DOHH2 (cell line): ENCODE measurements around the gene MIS12.

Experiments used
- H3F3A ChIP-seq: fragments of 200-600 bp; sonication (generic), shearing (Covaris generic); 2 replicates; pipeline ENCODE4 v1.6.0; 2016; ENCODE audit warnings: antibody characterized with exemption, mild to moderate bottlenecking; ENCODE audit not compliant: control insufficient read depth, insufficient read depth
- H3K27ac ChIP-seq: fragments of 200-600 bp; sonication (generic); 2 replicates; pipeline ENCODE4 v1.5.1; 2014; ENCODE audit warnings: low read depth, mild to moderate bottlenecking, low read length, moderate library complexity
- H3K27me3 ChIP-seq: fragments of 200-600 bp; sonication (generic); 2 replicates; pipeline ENCODE4 v1.6.1; 2014; ENCODE audit warnings: mild to moderate bottlenecking, low read length, mixed read lengths; ENCODE audit not compliant: control insufficient read depth
- H3K36me3 ChIP-seq: fragments of 200-600 bp; sonication (generic); 2 replicates; pipeline ENCODE4 v1.6.1; 2014; ENCODE audit warnings: mild to moderate bottlenecking, low read length, moderate library complexity, mixed read lengths; ENCODE audit not compliant: control insufficient read depth
- H3K4me1 ChIP-seq: fragments of 200-600 bp; sonication (generic); 2 replicates; pipeline ENCODE4 v1.6.1; 2014; ENCODE audit warnings: mild to moderate bottlenecking, low read length, mixed read lengths; ENCODE audit not compliant: control insufficient read depth
- H3K4me2 ChIP-seq: fragments of 200-600 bp; sonication (generic); 2 replicates; pipeline ENCODE4 v1.6.0; 2014; ENCODE audit warnings: mild to moderate bottlenecking, low read length, moderate library complexity
- H3K4me3 ChIP-seq: fragments of 200-600 bp; sonication (generic); 2 replicates; pipeline ENCODE4 v1.5.1; 2014; ENCODE audit warnings: mild to moderate bottlenecking, low read length, mixed read lengths
- H3K79me2 ChIP-seq: fragments of 200-600 bp; sonication (generic); 2 replicates; pipeline ENCODE4 v1.6.1; 2014; ENCODE audit warnings: mild to moderate bottlenecking, low read length, mixed read lengths; ENCODE audit not compliant: control insufficient read depth
- H3K9me2 ChIP-seq: fragments of 200-600 bp; sonication (generic); replicated peaks from 2 replicates; pipeline ENCODE4 v1.6.1; 2014; ENCODE audit warnings: mild to moderate bottlenecking, low read length, mixed read lengths; ENCODE audit not compliant: control insufficient read depth
- H3K9me3 ChIP-seq: fragments of 200-600 bp; sonication (generic); 2 replicates; pipeline ENCODE4 v1.6.1; 2014; ENCODE audit warnings: antibody characterized with exemption, low read length, mixed read lengths; ENCODE audit not compliant: control insufficient read depth, insufficient read depth
- H4K20me1 ChIP-seq: fragments of 200-600 bp; sonication (generic); 2 replicates; pipeline ENCODE4 v1.6.0; 2014; ENCODE audit warnings: low read depth, mild to moderate bottlenecking, antibody characterized with exemption, low read length, moderate library complexity; ENCODE audit not compliant: control insufficient read depth, insufficient read depth
- CTCF ChIP-seq: fragments of 200-600 bp; sonication (generic); IDR thresholded peaks from one replicate; pipeline ENCODE4 v1.5.1; 2014; ENCODE audit warnings: antibody characterized with exemption, mild to moderate bottlenecking, low read depth, low read length; ENCODE audit not compliant: poor library complexity, severe bottlenecking
- EZH2phosphoT487 ChIP-seq: fragments of 200-600 bp; sonication (generic); IDR thresholded peaks from 2 replicates; pipeline ENCODE4 v1.6.1; 2017; ENCODE audit warnings: borderline replicate concordance, mild to moderate bottlenecking, antibody characterized with exemption, low read length, moderate library complexity, mixed read lengths

The MIS12 gene

GRCh38 chr17:5467416-5467815, 18.9 kb upstream of the MIS12 start:
- no peaks in the 10 kb centered on the region for H3K9me2 ChIP-seq
- TF ChIP-seq CTCF = no peak
- no peak for TF ChIP-seq EZH2phosphoT487
- no peaks in the 10 kb centered on the region for H3K27me3 ChIP-seq
- no peak overlapping the region for H3K27ac ChIP-seq
- H3F3A ChIP-seq = peaks cover 8% of the 10 kb centered on the region
- H4K20me1 ChIP-seq = peaks cover 14% of the 10 kb centered on the region
- peaks cover 29% of the 10 kb centered on the region for H3K4me1 ChIP-seq
- peak overlapping the region; percentile 89 for H3K4me3 ChIP-seq
- no peaks in the 10 kb centered on the region for H3K9me3 ChIP-seq
- H3K79me2 ChIP-seq = peaks cover 64% of the 10 kb centered on the region
- peak overlapping the region; percentile 69 for H3K4me2 ChIP-seq
- peaks cover 52% of the 10 kb centered on the region for H3K36me3 ChIP-seq

- Histone ChIP-seq H3K27ac (peak overlapping the region; percentile 27), H3K9me2 (no peaks in the 10 kb centered on the region), H3F3A (peaks cover 10% of the 10 kb centered on the region), H3K4me3 (peak overlapping the region; percentile 89), H4K20me1 (peaks cover 14% of the 10 kb centered on the region), H3K4me2 (peak overlapping the region; percentile 69), H3K79me2 (peaks cover 57% of the 10 kb centered on the region), H3K4me1 (peaks cover 29% of the 10 kb centered on the region), H3K36me3 (peaks cover 52% of the 10 kb centered on the region), H3K9me3 (no peaks in the 10 kb centered on the region), H3K27me3 (no peaks in the 10 kb centered on the region)
- TF ChIP-seq CTCF (no peak), EZH2phosphoT487 (no peak)
Measured at GRCh38 chr17:5468075-5468473, 18.3 kb upstream of the MIS12 start.

- no peaks in the 10 kb centered on the region for H3K9me3 ChIP-seq
- H3K9me2 ChIP-seq = no peaks in the 10 kb centered on the region
- peaks cover 10% of the 10 kb centered on the region for H3F3A ChIP-seq
- H3K36me3 ChIP-seq = peaks cover 52% of the 10 kb centered on the region
- H3K27ac ChIP-seq = no peak overlapping the region
- H3K4me2 ChIP-seq = no peak overlapping the region
- H3K27me3 ChIP-seq = no peaks in the 10 kb centered on the region
- peaks cover 5% of the 10 kb centered on the region; the same call in 1 of the 2 replicates for H4K20me1 ChIP-seq
- no peak overlapping the region for H3K4me3 ChIP-seq
- H3K4me1 ChIP-seq = peaks cover 3% of the 10 kb centered on the region; the same call in 1 of the 2 replicates
- TF ChIP-seq EZH2phosphoT487 = no peak
- TF ChIP-seq CTCF = no peak
- peaks cover 19% of the 10 kb centered on the region for H3K79me2 ChIP-seq
Measured at GRCh38 chr17:5472511-5472910, 13.9 kb upstream of the MIS12 start.

GRCh38 chr17:5473906-5474305, 12.5 kb upstream of the MIS12 start:
- Histone ChIP-seq H3K79me2 (peaks cover 8% of the 10 kb centered on the region), H3K27ac (no peak overlapping the region), H3K4me3 (no peak overlapping the region), H3K9me2 (no peaks in the 10 kb centered on the region), H3K36me3 (peaks cover 60% of the 10 kb centered on the region), H3K4me1 (peaks cover 3% of the 10 kb centered on the region; the same call in 1 of the 2 replicates), H3K9me3 (no peaks in the 10 kb centered on the region), H3F3A (peaks cover 10% of the 10 kb centered on the region), H3K4me2 (no peak overlapping the region), H3K27me3 (no peaks in the 10 kb centered on the region), H4K20me1 (peaks cover 4% of the 10 kb centered on the region; the same call in 1 of the 2 replicates)
- TF ChIP-seq EZH2phosphoT487 (no peak), CTCF (no peak)
